NB4 (cell line): Measurements from ENCODE around the gene GRIK2.

Experiments used
- DNase-seq: peaks from one replicate; pipeline ENCODE4 v3.0.0; 2010; ENCODE audit warnings: low read depth
- H3K4me3 ChIP-seq: one replicate; pipeline ENCODE4 v1.5.1; 2011; ENCODE audit warnings: mild to moderate bottlenecking, low read depth, low read length, moderate library complexity
- CTCF ChIP-seq: IDR thresholded peaks from one replicate; pipeline ENCODE4 v1.5.1; 2012; ENCODE audit warnings: low read depth, low read length
- MAX ChIP-seq: IDR thresholded peaks from 2 replicates; pipeline ENCODE4 v1.6.1; 2011; ENCODE audit warnings: low read depth, low read length
- MYC ChIP-seq: IDR thresholded peaks from 2 replicates; pipeline ENCODE4 v1.6.1; 2011; ENCODE audit warnings: low read depth, low read length
- POLR2A ChIP-seq: IDR thresholded peaks from 2 replicates; pipeline ENCODE4 v1.6.1; 2011; ENCODE audit warnings: mild to moderate bottlenecking; ENCODE audit not compliant: insufficient read length; ENCODE audit errors: extremely low read depth

The GRIK2 gene

GRCh38 chr6:101490857-101491256, 97.3 kb downstream of the GRIK2 start:
- no peak overlapping the region for H3K4me3 ChIP-seq
- TF ChIP-seq POLR2A (no peak), MYC (no peak), CTCF (no peak), MAX (no peak)
- DNase-seq, result no peak

- H3K4me3 ChIP-seq, result no peak overlapping the region
- TF ChIP-seq POLR2A (no peak), CTCF (no peak), MYC (no peak)
- no peak for DNase-seq
These were observed 109.3 kb downstream of the GRIK2 start for GRCh38 chr6:101502818-101503217.

- no peak overlapping the region for H3K4me3 ChIP-seq
- DNase-seq, result no peak
- TF ChIP-seq MYC (no peak), MAX (no peak), CTCF (no peak), POLR2A (no peak)
These were observed 116.0 kb downstream of the GRIK2 start for GRCh38 chr6:101509536-101509935.

GRCh38 chr6:101513181-101513580, 119.7 kb downstream of the GRIK2 start:
- DNase-seq, result no peak
- TF ChIP-seq MAX (no peak), MYC (no peak), POLR2A (no peak)
- no peak overlapping the region for H3K4me3 ChIP-seq

GRCh38 chr6:101516578-101516977, 123.1 kb downstream of the GRIK2 start:
- no peak for DNase-seq
- H3K4me3 ChIP-seq, result no peak overlapping the region
- no peak for TF ChIP-seq MYC
- TF ChIP-seq CTCF, result no peak
- TF ChIP-seq MAX, result no peak
- no peak for TF ChIP-seq POLR2A

GRCh38 chr6:101517632-101518031, 124.1 kb downstream of the GRIK2 start:
- no peak for TF ChIP-seq CTCF
- TF ChIP-seq MYC, result no peak
- no peak for TF ChIP-seq MAX
- TF ChIP-seq POLR2A, result no peak
- no peak for DNase-seq
- no peak overlapping the region for H3K4me3 ChIP-seq
